Keratinocyte (primary cell): ENCODE results near the gene CDK17. TPM values are rescaled to one million over a fixed set of nuclear protein-coding genes. Genes with fewer than 3 reads are reported as not detected.

Experiments used
- DNase-seq: peaks from one replicate; pipeline ENCODE4 v3.0.0-alpha.2; 2011; ENCODE audit warnings: low read depth, missing footprints, low spot score
- FAIRE-seq: peaks from 2 replicates; lab custom pipeline; 2011; peaks lifted over from hg19 to GRCh38; lab: Jason Lieb, UNC
- H2AFZ ChIP-seq: 2 replicates; pipeline ENCODE4 v1.6.0; 2012; ENCODE audit warnings: low read length, control low read depth, inconsistent platforms; ENCODE audit not compliant: control insufficient read depth
- H3K27ac ChIP-seq: 2 replicates; pipeline ENCODE4 v1.5.1; 2011; ENCODE audit warnings: low read length; ENCODE audit not compliant: control insufficient read depth, insufficient read depth
- H3K27me3 ChIP-seq: 3 replicates; pipeline ENCODE4 v1.6.0; 2011; ENCODE audit warnings: low read length; ENCODE audit not compliant: control insufficient read depth, insufficient read depth; ENCODE audit errors: extremely low read depth
- H3K36me3 ChIP-seq, 2 experiments: 2 replicates in 1 of 2; 3 replicates in 1 of 2; pipeline ENCODE4 v1.5.1; 2011; ENCODE audit warnings: low read length in 2 of 2, mild to moderate bottlenecking in 1 of 2; ENCODE audit not compliant: control insufficient read depth in 2 of 2, insufficient read depth in 2 of 2; ENCODE audit errors: extremely low read depth in 1 of 2
- H3K4me1 ChIP-seq: 3 replicates; pipeline ENCODE4 v1.5.1; 2011; ENCODE audit warnings: low read length; ENCODE audit not compliant: control insufficient read depth, insufficient read depth; ENCODE audit errors: extremely low read depth
- H3K4me2 ChIP-seq: 3 replicates; pipeline ENCODE4 v1.6.0; 2011; ENCODE audit warnings: low read depth, low read length; ENCODE audit not compliant: control insufficient read depth, insufficient read depth; ENCODE audit errors: extremely low read depth
- H3K4me3 ChIP-seq, 3 experiments: fragments of 200-600 bp in 1 of 3; sonication (generic) in 1 of 3; 2 replicates in 2 of 3; 3 replicates in 1 of 3; pipeline ENCODE4 v1.5.1; 2011 to 2016; ENCODE audit warnings: low read length in 3 of 3, mild to moderate bottlenecking in 3 of 3, control low read depth in 2 of 3, inconsistent platforms in 1 of 3, low read depth in 1 of 3, mixed read lengths in 1 of 3, mixed run types in 1 of 3, moderate library complexity in 1 of 3; ENCODE audit not compliant: control insufficient read depth in 2 of 3, insufficient read depth in 2 of 3; ENCODE audit errors: extremely low read depth in 1 of 3
- H3K79me2 ChIP-seq: 2 replicates; pipeline ENCODE4 v1.6.0; 2012; ENCODE audit warnings: low read length; ENCODE audit not compliant: control insufficient read depth, insufficient read depth
- H3K9ac ChIP-seq: 3 replicates; pipeline ENCODE4 v1.6.0; 2011; ENCODE audit warnings: low read length; ENCODE audit not compliant: control insufficient read depth, insufficient read depth; ENCODE audit errors: extremely low read depth
- H3K9me1 ChIP-seq: 3 replicates; pipeline ENCODE4 v1.6.0; 2011; ENCODE audit warnings: low read length; ENCODE audit not compliant: control insufficient read depth, insufficient read depth; ENCODE audit errors: extremely low read depth
- H3K9me3 ChIP-seq: 2 replicates; pipeline ENCODE4 v1.5.1; 2012; ENCODE audit warnings: low read depth, low read length; ENCODE audit not compliant: control insufficient read depth
- H4K20me1 ChIP-seq: 3 replicates; pipeline ENCODE4 v1.6.0; 2011; ENCODE audit warnings: low read length; ENCODE audit not compliant: control insufficient read depth, insufficient read depth; ENCODE audit errors: extremely low read depth
- CTCF ChIP-seq, 3 experiments: IDR thresholded peaks in 1 of 3; conservative IDR thresholded peaks in 1 of 3; optimal IDR thresholded peaks in 1 of 3; 2 replicates in 2 of 3; 3 replicates in 1 of 3; pipeline versions ENCODE3 to v1.5.1; 2011; ENCODE audit warnings: low read length in 3 of 3, mild to moderate bottlenecking in 3 of 3, moderate library complexity in 2 of 3, control low read depth in 1 of 3, inconsistent platforms in 1 of 3; ENCODE audit not compliant: insufficient read depth in 2 of 3; ENCODE audit errors: extremely low read depth in 1 of 3
- EZH2 ChIP-seq: IDR thresholded peaks from one replicate; pipeline ENCODE4 v1.6.1; 2012; ENCODE audit warnings: inconsistent platforms, mild to moderate bottlenecking, low read length, moderate library complexity
- dilution Hi-C: fragments of 300-500 bp; cut with MboI; formaldehyde crosslinking; loops from one replicate; pipeline ENCODE4 v1.7.0; 2020; ENCODE audit warnings: low sequenced_read_pairs; ENCODE audit not compliant: extremely low pct_ligation_motif_present
- polyA plus RNA-seq, 5 experiments: library from polyadenylated mRNA; depleted of rRNA in 3 of 5; stranded (reverse) in 3 of 5; stranded (forward) in 1 of 5; unstranded in 1 of 5; fragments of >200 nt; gene quantifications; 1 replicate in 1 of 5; 2 replicates in 3 of 5; 3 replicates in 1 of 5; pipeline versions ENCODE4 v1.2.1 to v1.2.3, GENCODE V29; 2011 to 2012; ENCODE audit warnings: missing spikeins in 2 of 5, low read depth in 1 of 5, low replicate concordance in 1 of 5

CDK17 gene
- polyA plus RNA-seq, 1 donor (not counting 4 experiments of a cell fraction or from before 2014, with no cell fraction given): 33.0 TPM

- dilution Hi-C loops: no loop called here
- H3K79me2 ChIP-seq: peaks cover 2% of the 10 kb centered on the region
- no peak overlapping the region for H3K9ac ChIP-seq
- FAIRE-seq (no peak), DNase-seq (no peak)
- H3K9me3 ChIP-seq: no peaks in the 10 kb centered on the region
- H3K27ac ChIP-seq: no peak overlapping the region
- H3K36me3 ChIP-seq: peaks cover 19 to 25% of the 10 kb centered on the region in 2 experiments
- H3K9me1 ChIP-seq: no peaks in the 10 kb centered on the region
- TF ChIP-seq CTCF (optimal IDR thresholded peaks at IDR 0.05 in 1 of 3, IDR thresholded peaks at IDR 0.05 in 1 of 3, conservative IDR thresholded peaks at IDR 0.05 in 1 of 3; ENCODE audit: extremely low read depth in 1 of 3, insufficient read depth in 2 of 3, low read length in 3 of 3) (no peak), EZH2 (no peak)
- H3K4me3 ChIP-seq: no peak overlapping the region
- no peaks in the 10 kb centered on the region for H3K4me1 ChIP-seq
- H4K20me1 ChIP-seq: no peaks in the 10 kb centered on the region
- H3K4me2 ChIP-seq: no peak overlapping the region
- no peak overlapping the region for H2AFZ ChIP-seq
- H3K27me3 ChIP-seq: no peaks in the 10 kb centered on the region
These were observed 134.8 kb downstream of the CDK17 start for GRCh38 chr12:96265400-96265799.

GRCh38 chr12:96263449-96263902 lies 136.8 kb downstream of the CDK17 start:
- Histone ChIP-seq H4K20me1 (peaks cover 1% of the 10 kb centered on the region), H3K9me3 (no peaks in the 10 kb centered on the region), H3K9ac (no peak overlapping the region), H3K27ac (no peak overlapping the region), H3K27me3 (no peaks in the 10 kb centered on the region), H3K36me3 (peaks cover 11 to 19% of the 10 kb centered on the region in 2 experiments), H3K79me2 (peaks cover 6% of the 10 kb centered on the region), H3K4me3 (no peak overlapping the region), H3K9me1 (no peaks in the 10 kb centered on the region), H3K4me2 (no peak overlapping the region), H3K4me1 (no peaks in the 10 kb centered on the region), H2AFZ (no peak overlapping the region)
- FAIRE-seq: no peak
- TF ChIP-seq CTCF (optimal IDR thresholded peaks at IDR 0.05 in 1 of 3, IDR thresholded peaks at IDR 0.05 in 1 of 3, conservative IDR thresholded peaks at IDR 0.05 in 1 of 3; ENCODE audit: extremely low read depth in 1 of 3, insufficient read depth in 2 of 3, low read length in 3 of 3): no peak
- no peak for TF ChIP-seq EZH2
- no peak for DNase-seq
- dilution Hi-C loops: no loop called here
